ENCODE measurements around the gene AKR1C2. TPM values are rescaled to one million over a fixed set of nuclear protein-coding genes. Genes with fewer than 3 reads are reported as not detected.
"Not testable (repeated sequence)": the region's sequence is repeated elsewhere in the genome, so short reads cannot be mapped to it uniquely, and the experiment has no call there.

AKR1C2 gene
- total RNA-seq (2014; rRNA removed; shearing (Covaris generic)), result not detected in 2 replicates
- not detected in 2 replicates for polyA plus RNA-seq (2015; cell fraction: cytosol; rRNA removed)
- not detected in 2 replicates for polyA plus RNA-seq (2015; cell fraction: nucleus; rRNA removed)

DNA sequence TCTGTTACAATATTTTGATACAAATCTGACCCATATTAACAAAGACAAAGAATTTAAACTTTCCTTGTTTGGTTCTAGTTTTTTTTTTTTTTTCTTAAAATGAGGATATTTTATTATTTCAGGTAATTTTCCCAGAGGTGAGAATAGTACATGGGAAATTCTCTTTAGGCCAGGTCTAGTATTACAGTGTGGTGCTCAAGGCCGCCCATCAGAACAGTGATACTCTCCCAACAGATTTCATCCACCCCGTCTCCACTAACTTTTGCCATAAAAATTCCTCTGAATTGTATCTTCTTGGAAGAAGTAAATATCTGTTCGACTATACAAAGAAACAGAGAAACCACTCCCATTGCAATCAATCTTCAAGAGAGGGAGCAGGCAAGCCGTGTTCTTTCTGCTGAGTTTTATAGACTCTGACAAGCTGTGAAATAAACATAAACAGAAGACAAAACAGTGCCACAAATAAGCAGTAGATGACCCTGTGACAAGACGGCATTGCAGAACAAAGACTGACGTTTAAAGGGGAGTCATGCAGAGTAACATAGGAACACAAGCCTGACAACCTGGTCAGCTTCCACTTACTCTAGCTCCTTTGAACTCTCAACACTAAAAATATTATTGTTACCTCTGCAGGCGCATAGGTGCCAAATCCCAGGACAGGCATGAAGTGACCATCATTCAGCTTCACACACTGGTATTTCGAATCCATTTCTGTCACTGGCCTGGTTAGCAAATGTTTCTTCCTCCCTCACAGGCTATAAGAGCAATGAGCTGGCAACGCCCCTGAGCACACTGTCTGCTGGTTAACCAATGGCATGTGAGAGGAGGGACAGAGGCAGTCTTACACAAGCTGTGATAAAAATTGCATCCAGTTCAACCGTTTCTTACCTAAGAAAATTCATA, at the start of gene AKR1C2:
AKR1C2 (minus strand) TSS at position 731 of the 903 bp plus-strand sequence; CDS start at position 709, 22 bp downstream.
- DNase-seq (ENCODE audit: low read depth, low spot score); in situ Hi-C loops (cut with HindIII; ENCODE audit: low pct_unique_long_range_greater_than_20kb, low sequenced_read_pairs): not testable (repeated sequence)

DNA sequence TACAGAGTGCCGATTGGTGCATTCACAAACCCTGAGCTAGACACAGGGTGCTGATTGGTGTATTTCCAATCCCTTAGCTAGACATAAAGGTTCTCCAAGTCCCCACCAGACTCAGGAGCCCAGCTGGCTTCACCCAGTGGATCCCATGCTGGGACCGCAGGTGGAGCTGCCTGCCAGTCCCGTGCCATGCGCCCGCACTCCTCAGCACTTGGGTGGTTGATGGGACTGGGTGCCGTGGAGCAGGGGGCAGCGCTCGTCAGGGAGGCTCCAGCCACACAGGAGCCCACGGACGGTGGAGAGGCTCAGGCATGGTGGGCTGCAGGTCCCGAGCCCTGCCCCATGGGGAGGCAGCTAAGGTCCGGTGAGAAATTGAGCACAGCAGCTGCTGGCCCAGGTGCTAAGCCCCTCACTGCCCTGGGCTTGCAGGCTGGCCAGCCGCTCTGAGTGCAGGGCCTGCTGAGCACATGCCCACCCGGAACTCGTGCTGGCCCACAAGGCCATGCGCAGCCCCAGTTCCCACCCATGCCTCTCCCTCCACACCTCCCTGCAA, 49.4 kb upstream of the AKR1C2 start:
- DNase-seq (ENCODE audit: low read depth, low spot score); in situ Hi-C loops (cut with HindIII; ENCODE audit: low pct_unique_long_range_greater_than_20kb, low sequenced_read_pairs): not testable (repeated sequence)

DNA sequence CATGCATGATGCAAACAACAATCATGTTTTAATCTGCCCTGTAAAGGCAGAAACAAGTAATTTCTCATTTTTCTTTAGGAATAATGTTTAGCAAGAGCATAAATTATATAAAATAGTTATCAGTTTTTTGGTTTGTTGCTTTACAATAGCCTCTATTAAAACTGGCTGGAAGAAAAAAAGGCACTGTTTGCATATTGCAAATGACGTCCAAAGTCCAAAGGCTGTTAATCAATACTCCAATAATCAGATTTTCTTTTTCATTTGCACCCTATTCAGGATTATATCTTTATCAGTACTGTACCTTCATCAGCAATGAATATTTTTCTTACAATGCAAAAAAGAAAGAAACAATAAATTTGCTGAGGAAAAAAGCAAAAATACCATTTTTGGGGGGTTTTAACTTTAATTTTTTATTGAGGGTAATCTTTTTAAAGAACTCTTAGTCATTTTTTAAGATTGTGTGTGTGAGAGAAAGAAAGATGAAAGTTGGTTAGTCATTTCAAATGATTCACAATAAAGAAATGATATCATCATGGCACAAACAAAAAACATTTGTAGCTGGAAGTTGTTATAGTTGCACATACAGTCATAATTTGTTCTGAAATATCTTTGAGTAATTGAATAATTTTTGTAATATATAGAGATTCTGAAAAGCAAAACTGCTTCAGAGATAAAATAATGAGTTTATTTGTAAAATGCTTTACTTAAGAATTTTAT, 44.4 kb upstream of the AKR1C2 start:
- in situ Hi-C loops (cut with HindIII; ENCODE audit: low pct_unique_long_range_greater_than_20kb, low sequenced_read_pairs), result no loop called here
- no peak for DNase-seq (ENCODE audit: low read depth, low spot score)

DNA sequence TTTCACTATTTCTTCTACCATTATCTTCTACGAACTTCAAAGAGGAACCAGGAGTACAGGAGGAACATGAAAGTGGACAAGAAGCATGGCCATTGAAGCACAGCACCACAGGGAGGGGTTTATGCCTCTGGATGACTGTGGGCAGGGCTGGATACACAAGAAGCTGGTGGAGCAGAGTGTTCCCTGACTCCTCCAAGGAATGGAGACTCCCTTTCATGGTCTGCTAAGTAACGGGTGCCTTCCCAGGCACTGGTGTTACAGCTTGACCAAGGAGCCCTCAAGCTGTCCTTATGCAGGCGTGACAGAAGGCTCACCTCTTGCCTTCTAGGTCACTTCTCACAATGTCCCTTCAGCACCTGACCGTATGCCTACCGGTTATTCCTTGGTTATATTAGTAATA, 43.4 kb upstream of the AKR1C2 start:
- in situ Hi-C loops (cut with HindIII; ENCODE audit: low pct_unique_long_range_greater_than_20kb, low sequenced_read_pairs); DNase-seq (ENCODE audit: low read depth, low spot score): not testable (repeated sequence)

DNA sequence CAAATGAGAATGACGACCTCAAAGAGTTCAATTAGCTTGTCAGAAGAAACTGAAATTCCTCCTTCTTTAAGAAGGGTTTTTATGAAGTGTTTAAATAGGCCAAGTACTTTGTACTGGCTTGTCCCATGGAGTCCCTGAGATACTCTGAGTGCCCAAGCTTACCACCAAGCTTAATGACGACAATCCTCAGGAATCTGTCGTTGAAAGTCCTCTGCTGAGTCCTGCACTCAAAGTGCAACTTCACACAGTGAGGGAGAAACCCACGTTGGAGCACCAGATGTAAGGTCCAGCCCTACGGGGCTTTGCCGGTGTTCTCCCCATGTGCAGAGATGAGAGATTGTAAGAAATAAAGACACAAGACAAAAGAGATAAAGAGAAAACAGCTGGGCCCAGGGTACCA, 42.8 kb upstream of the AKR1C2 start:
- no peak for DNase-seq (ENCODE audit: low read depth, low spot score)
- in situ Hi-C loops (cut with HindIII; ENCODE audit: low pct_unique_long_range_greater_than_20kb, low sequenced_read_pairs), result no loop called here

DNA sequence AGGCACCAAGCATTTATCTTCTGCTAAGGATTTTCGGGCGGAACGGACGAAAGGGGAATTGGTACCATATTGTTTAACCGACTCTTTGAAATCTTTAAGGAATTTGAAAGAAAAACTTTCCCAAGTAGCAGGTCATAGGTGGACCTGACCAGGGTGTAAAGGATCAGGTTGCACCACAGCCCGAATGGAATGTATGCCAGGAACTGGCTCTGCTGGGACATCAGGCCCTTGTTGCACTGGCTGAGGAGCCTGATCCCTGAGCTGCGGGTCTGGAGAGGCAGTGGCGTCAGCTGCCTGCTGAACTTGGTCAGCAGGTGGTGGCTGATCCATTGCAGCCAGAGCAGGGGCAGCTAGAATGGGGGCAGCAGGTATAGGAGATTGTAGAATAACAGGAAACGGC, 41.4 kb upstream of the AKR1C2 start:
- no peak for DNase-seq (ENCODE audit: low read depth, low spot score)
- in situ Hi-C loops (cut with HindIII; ENCODE audit: low pct_unique_long_range_greater_than_20kb, low sequenced_read_pairs), result no loop called here

DNA sequence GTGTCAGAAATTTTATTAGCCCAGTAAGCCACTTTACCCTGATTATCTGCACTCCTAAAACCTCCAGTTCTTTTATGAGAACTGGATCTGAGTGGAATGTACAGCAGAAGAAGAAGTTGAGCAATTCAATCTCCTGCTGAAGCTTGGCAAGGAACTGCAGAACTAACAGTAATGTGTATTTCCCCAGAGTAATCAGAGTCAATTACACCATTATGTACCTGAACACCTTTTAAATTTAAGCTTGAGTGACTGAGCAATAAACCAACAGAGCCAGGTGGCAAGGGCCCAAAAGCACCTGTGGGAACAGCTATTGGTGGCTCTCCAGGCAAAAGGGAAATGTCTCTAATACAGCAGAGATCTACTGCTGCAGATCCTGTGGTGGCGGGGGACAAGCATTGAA, 40.1 kb upstream of the AKR1C2 start:
- DNase-seq (ENCODE audit: low read depth, low spot score), result no peak
- in situ Hi-C loops (cut with HindIII; ENCODE audit: low pct_unique_long_range_greater_than_20kb, low sequenced_read_pairs), result no loop called here

DNA sequence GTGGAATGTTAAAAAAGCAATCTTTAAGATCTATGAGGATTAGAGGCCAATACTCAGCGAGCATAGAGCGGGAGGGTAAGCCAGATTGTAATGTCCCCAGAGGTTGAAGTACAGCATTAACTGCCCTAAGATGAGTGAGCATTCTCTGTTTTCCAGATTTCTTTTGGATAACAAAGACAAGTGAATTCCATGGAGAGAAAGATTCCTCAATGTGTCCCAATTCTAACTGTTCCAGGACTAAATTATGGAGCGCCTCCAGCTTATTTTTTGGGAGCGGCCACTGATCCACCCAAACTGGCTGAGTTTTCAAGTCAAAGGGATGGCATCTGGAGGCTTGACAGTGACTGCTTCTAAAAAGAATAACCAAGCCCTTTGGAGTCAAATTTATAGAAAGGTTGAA, 39.3 kb upstream of the AKR1C2 start:
- no peak for DNase-seq (ENCODE audit: low read depth, low spot score)
- in situ Hi-C loops (cut with HindIII; ENCODE audit: low pct_unique_long_range_greater_than_20kb, low sequenced_read_pairs), result no loop called here

DNA sequence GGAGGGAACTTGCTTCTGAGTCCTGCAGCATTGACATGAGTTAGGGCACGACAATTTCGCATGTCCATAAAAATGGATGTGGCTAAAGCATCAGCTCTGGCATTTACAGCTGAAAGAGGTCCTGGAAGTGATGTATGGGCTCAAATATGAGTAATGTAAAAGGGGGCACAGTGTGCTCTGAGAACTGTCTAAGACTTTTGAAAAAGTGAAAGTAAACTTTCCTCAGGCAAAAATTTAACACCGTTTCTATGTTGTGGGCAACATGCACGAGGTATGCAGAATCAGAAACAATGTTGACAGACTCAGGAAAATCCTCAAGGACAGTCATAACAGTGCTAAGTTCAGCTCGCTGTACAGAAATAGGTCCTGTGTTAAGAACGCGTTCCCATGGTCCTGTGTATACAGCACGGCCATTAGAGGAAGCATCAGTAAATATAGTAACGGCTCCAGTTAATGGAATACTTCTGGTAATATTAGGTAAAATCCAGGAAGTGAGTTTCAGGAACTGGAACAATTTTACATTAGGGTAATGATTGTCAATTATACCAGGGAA, 37.9 kb upstream of the AKR1C2 start:
- DNase-seq (ENCODE audit: low read depth, low spot score), result no peak

DNA sequence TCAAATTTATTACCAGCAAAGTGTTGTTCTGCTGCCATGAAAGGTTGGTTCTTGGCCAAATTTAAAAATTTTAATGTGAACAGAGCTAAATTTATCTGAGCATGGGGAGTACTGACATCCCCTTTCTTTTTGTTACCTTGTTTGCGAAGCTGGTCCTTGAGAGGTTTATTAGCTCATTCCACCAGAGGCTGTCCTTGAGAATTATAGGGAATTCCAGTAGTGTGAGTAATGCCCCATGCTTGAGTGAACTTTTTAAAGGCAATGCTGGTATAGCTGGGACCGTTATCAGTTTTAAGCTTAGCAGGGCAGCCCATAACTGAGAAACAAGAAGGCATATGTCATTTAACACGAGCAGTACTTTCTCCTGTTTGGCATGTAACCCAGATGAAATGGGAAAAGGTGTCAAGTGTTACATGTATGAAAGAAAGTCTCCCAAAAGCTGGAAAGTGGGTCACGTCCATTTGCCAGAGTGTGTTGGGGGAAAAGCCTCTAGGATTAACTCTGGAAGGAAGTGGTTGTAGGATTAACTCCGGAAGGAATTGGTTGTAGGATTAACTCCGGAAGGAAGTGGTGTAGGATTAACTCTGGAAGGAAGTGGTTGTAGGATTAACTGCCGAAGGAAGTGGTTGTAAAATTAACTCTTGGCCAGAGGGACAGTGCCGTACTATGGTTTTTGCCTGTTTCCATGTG, 37.3 kb upstream of the AKR1C2 start:
- no peak for DNase-seq (ENCODE audit: low read depth, low spot score)
- in situ Hi-C loops (cut with HindIII; ENCODE audit: low pct_unique_long_range_greater_than_20kb, low sequenced_read_pairs), result no loop called here

More for the DNA sequence above, 37.9 kb upstream of the AKR1C2 start:
- in situ Hi-C loops (cut with HindIII; ENCODE audit: low pct_unique_long_range_greater_than_20kb, low sequenced_read_pairs), result no loop called here

DNA sequence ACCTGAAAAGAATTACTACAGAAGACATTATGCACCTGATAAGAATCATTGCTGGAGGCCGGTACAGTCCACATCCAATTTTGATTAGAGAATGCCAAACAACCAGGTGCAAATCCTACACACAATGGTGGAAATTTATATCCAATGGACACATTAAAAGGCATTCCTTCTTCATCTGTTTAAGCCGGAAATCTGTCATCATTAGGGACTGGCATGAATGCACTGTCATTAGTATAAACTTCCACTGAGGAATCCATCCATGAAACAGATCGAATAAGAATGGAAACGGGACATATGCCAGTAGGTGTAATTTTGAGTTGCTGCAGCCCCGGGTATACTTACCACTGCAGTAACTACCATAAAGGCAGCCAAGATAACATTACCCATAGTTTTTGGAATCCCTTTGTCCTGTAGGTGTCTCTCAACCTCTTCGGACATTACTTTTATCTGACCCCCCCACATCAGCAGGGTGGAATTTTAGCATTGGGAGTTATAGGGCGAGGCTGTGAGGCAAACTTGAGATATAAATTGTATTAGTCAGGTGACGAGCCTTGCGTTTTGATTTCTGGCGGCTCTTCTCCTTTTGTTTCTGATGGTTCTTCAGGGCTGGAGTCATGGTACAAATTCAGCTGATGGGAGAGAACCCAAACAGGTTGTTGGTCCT, 36.5 kb upstream of the AKR1C2 start:
- in situ Hi-C loops (cut with HindIII; ENCODE audit: low pct_unique_long_range_greater_than_20kb, low sequenced_read_pairs), result no loop called here
- DNase-seq (ENCODE audit: low read depth, low spot score), result no peak

DNA sequence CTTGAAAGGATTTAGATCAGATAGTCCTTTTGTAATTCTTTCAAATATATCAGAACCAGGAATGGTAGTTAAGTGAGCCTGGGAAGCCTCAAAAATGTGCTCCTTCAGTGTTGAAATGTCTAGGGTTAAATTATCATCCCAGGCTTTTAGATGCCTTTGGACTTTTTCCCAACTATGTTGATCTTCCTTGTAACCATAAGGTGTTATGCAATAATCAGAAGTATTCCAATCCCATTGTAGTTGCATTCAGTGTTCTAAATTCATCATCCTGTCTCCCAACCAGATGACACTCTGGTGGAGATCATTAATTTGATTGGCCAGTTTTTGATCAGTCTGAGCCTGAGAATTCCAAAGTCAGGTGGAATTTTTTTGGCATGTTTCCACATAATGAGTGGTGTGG, 35.1 kb upstream of the AKR1C2 start:
- in situ Hi-C loops (cut with HindIII; ENCODE audit: low pct_unique_long_range_greater_than_20kb, low sequenced_read_pairs), result no loop called here
- no peak for DNase-seq (ENCODE audit: low read depth, low spot score)

DNA sequence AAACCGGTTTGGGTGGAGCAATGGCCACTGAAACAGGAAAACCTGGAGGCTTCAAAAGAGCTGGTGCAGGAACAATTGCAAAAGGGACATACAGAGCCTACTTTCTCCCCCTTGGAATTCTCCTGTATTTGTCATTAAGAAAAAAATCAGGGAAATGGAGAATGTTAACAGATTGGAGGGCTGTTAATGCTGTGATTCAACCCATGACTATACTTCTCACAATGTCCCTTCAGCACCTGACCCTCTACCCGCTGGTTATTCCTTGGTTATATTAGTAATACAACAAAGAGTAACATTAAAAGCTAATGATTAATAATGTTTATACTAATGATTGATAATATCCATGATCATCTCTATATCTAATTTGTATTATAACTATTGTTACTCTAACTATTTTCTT, 34.4 kb upstream of the AKR1C2 start:
- DNase-seq (ENCODE audit: low read depth, low spot score), result no peak
- in situ Hi-C loops (cut with HindIII; ENCODE audit: low pct_unique_long_range_greater_than_20kb, low sequenced_read_pairs), result no loop called here

DNA sequence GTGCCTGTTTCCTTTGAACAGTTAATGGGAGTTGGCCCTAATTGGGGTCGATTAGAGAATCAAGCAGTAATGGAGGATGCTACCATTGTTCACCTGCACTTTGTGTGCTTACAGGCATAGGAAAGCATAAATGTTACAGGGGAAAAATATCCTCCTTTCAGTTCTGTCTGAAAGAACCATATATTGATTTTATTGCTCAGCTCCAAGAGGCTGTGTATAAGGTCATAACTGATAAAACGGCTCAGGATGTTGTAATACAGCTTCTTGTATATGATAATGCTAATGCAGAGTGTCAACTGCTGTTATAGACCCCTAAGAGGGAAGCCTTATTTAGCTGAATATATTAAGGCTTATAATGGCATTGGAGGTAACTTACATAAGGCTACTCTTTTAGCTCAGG, 32.9 kb upstream of the AKR1C2 start:
- DNase-seq (ENCODE audit: low read depth, low spot score), result no peak
- in situ Hi-C loops (cut with HindIII; ENCODE audit: low pct_unique_long_range_greater_than_20kb, low sequenced_read_pairs), result no loop called here

DNA sequence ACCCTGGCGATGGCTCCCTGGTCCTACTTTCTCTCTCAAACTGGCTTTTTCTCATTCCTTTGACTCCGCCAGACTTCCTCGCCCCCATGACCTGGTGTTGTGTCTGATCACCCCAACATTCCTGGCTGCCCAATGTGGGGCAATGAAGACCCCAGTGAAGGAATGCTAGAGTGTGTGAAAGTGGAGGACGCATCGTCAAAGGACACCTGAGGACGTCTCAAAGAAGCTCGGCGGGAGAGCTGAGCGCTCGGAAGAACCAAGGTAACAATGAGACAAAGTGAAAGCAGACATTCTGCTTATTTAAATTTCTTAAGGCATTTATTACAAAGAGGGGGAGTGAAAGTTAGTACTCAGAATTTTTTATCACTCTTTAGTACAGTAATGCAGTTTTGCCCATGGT, 31.7 kb upstream of the AKR1C2 start:
- in situ Hi-C loops (cut with HindIII; ENCODE audit: low pct_unique_long_range_greater_than_20kb, low sequenced_read_pairs), result no loop called here
- no peak for DNase-seq (ENCODE audit: low read depth, low spot score)

DNA sequence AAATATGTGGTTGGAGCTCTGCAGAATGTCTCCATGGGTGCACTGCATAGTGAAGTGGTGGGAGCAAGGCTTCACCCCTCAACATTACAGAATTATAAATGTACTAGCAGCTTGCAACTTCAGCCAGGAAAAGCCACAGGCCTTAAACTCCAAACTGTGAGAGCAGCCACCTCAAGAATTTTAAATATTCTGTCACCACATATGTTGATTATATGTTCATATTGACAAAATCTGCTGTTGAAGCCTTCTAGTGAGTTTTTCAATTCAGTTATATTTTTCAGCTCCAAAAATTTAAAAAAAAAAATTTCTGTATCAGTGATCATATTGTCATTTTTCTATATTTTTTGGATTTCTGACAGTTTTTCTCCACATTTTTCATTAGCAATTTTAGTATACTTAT, 30.9 kb upstream of the AKR1C2 start:
- no peak for DNase-seq (ENCODE audit: low read depth, low spot score)
- in situ Hi-C loops (cut with HindIII; ENCODE audit: low pct_unique_long_range_greater_than_20kb, low sequenced_read_pairs), result no loop called here
